ENCODE measurements around the gene ATP9B.
A peak's percentile ranks its signal among the peaks of the same experiment; 100 is the strongest.
"Not testable (repeated sequence)": the region's sequence is repeated elsewhere in the genome, so short reads cannot be mapped to it uniquely, and the experiment has no call there.

ATP9B gene

DNA sequence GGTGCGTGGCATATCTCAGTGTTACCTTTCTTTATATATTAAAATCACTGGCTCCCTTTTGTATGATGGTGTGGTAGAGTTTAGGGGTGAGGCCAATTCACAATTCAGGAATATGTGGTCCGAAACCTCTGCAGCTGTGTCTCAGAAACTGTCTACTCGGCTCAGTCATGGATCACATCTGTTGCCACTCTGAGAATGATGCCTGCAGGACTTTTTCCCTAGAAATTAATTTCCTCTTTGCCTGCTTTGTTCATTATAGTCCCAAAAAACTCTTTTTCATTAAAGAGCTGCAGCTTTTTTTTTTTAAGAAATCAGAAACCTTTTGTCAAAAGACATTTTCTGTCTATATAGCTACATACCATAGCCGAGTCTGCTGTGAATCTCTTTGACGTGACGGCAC lies 221.7 kb downstream of the ATP9B start:
- DNase-seq (ENCODE audit: low spot score), result peak; percentile 1

DNA sequence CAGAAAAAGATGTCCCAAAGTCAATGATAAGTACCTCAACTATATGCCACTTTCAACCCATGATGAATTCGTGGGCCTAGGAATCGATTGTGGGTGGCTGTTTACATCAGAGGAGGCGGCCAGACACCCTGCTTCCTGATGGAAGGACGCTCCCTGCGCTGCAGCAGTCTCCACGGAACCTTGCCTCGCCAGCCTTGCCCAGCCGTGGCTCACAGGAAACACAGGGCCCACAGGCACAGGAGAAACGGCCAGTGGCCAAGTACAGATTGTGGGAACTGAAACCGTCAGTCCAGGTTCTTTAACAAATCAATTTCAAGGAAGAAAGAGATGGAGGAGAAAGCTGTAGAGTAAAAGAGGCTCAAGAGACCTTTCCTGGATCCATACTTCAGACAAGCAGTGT lies 225.0 kb downstream of the ATP9B start:
- DNase-seq (ENCODE audit: low spot score), result no peak

DNA sequence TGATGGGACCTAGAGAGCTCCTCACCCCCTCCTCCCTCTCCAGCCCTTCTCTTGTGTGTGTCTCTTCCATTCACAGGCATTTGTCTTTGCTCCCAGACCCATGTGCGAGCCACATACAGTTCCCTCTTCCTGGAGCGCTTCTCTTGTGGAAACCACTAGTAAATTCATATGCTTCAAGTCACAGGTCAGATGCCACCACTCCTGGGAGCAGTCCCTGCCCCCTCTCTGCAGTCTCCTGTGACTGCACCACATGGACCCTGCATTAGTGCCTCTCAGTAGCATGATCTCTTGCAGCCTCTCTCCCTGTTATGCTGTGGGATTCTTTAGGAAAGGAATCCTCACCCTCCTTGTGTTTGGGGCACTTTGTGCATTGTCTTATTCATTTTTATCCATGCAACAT lies 230.1 kb downstream of the ATP9B start:
- DNase-seq (ENCODE audit: low spot score), result no peak

DNA sequence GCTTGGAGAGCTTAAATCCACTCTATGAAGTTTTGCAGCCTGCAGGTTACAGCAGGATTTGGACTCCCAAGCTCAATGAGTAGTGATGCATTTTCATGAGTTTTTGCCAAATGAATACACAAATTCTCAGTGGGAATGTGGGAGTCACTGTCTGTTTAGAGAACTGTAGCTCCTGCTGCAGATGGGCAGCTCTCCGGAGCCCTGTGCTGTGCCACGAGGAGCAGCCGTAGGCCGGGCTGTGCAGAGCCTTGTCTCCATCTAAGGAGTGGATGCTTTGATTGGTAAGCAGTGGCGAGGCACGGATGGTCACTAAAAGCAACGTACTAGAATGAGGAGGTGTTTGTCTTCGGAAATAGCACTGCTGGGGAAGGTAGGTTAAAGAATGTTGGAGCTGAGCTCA lies 230.5 kb downstream of the ATP9B start:
- DNase-seq (ENCODE audit: low spot score), result no peak

DNA sequence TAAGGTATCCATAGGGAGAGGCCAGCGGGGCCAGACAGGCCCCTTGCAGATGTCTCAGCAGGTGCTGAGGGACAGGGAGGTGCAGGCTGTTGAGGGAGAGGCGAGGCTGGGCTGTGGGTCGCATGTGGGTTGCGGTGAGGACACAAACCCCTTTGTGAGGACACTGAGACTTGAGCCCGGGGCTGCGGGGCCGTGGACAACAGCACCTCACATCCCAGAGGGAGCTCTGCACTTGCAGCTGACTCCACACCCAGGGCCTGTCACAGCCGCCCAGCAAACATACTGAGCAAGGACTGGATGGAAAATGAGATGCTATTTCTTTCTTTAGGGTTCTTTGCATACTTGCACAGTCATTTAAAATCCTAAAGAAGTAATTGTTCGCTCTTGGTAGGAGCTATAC lies 231.2 kb downstream of the ATP9B start:
- DNase-seq (ENCODE audit: low spot score), result no peak

DNA sequence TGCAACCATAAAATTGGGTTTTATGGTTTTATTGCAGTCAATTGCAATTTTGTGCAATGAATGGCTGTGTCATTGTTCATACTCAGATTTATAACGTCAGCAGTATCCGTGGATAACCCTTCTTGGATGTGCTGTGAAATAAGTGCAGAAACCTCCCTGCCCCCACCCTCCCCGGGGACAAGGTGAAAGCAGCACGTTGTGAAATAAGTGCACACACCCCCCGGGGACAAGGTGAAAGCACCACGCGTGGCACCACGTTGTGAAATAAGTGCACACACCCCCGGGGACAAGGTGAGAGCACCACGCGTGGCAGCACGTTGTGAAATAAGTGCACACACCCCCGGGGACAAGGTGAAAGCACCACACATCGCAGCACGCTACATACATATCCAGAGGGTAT lies 232.9 kb downstream of the ATP9B start:
- DNase-seq (ENCODE audit: low spot score), result no peak

DNA sequence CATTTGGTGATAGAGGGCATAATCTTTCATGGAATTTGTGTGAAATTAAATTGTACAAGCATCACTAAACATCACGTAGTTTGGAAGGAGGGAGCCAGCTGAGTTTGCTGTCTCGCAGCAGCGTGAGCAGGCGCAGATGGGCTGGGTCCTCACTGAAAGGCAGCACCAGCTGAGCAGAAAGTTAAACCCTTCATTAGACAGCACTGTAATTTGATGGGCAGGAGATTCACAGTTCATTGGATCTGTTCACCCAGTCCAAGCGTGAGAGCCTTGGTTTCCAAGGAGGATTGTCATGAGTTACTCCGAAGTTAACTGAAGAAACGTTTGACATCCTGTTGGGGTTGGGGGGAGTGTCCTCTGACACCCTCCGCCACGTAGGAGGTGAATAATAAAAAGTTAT lies 236.7 kb downstream of the ATP9B start:
- DNase-seq (ENCODE audit: low spot score), result no peak

DNA sequence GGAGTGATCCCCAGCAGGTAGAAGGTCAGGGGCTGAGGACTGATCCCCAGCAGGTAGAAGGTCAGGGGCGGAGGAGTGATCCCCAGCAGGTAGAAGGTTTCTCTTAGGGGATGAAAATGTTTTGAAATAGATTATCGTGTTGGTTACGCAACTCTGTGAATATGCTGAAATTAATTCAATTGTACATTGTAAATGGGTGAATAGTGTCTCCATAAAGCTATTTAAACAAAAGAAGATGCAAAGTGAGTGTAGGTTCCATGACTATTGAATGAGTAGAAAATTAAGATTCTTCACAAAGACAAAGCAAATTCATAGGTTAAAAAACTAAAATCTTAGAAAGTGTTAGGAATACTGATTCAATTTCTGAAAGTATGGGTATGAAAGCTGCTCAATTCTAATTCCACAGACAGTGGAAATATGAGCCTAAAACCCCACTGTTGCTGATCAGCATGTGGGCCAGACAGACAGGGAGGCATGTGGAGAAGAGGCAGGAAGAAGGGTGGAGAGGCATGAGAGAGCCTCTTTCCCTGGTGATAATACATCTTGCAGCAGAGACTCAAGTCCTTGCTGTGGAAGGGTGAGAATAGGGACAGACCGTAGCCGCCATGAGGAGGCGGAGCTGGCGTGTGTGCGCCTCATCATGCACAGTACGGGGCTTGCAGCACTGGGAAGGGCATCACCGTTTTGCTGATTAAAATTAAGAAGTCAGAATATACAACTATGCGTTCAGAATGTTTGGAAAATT lies 240.6 kb downstream of the ATP9B start:
- no peak for DNase-seq (ENCODE audit: low spot score)

DNA sequence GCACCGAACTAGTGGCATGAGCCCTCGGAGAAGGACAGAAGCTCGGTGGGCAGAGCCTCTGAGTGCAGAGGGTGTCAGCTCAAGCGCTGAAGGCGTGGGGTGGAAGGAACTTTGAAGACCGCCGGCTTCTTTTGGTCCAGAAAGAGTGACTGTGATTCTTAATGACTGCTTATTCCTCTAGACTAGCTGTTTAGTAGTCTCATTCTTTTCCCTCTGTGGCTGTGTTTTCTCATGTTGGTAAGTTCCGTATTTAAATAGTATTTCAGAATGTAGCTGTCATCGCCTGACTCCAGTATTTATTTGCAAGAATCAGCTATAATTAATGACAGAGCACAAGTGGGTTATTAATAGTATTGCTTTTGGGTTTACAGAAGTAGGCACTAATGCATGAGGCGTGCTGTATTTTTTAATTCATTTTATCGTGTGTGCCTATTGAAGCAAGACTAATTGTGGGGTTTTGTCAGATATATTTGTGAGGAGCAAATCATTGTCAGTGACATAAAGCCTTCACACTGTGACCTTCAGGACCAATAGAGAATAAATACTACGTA lies 245.7 kb downstream of the ATP9B start:
- no peak for DNase-seq (ENCODE audit: low spot score)

DNA sequence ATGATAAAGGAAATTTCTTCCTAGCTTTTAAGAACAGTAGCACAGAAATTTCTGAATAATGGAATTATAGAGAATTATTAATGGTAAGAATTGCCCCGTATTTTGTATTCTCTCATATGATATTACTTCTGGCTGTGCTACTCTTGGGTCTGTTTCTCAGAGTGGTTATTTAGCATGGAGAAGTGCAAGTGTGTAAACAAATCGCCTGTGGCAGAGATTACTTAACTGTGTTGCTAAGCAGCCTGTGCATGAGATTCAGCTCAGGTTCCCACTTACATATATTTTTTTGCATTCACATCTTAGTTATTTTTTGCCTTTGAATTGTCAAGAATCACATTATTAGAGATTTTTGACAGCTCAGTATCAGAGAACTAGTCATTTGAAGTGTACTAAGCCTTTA lies 246.4 kb downstream of the ATP9B start:
- no peak for DNase-seq (ENCODE audit: low spot score)

DNA sequence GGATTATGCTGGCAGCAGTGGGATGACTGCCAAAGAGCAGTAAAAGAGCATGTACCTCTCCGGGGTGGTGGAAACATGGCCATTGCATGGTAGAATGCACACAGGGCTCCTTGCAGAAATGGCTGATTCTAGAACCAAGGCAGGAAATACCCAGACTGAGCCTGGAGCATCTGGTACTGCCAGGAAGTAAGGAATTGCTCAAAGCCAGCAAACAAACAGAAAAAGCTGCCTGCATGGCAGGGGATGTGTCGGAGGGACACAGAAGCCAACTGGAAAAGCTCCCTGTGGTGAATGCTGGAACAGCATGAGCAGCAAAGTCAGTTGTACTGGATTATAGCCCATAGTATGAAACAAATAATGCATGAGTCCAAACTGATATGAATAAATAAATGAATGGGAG lies 248.5 kb downstream of the ATP9B start:
- no peak for DNase-seq (ENCODE audit: low spot score)

DNA sequence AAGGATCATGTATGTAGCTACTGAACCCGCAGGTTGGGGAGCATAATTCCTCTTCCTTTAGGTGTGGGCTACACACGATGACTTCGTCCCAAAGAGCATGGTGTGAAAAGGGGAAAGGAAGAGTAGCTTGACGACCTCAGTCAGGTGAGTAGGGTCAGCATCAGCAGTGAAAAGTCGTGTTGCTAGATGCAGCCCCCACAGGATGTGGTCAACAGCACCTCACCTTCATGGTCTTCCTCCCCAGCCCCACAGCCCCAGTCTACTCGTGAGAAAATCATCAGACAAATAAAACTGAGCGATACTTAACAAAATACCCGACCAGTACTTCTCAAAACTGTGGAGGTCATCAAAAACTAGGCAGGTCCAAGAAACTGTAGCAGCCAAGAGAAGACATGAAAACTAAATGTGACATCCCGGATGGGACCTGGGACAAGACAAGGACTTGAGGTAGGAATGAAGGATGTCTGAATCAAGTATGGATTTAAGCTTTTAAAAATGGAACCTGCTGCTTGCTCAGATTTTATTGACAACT lies 249.0 kb downstream of the ATP9B start:
- DNase-seq (ENCODE audit: low spot score), result no peak

DNA sequence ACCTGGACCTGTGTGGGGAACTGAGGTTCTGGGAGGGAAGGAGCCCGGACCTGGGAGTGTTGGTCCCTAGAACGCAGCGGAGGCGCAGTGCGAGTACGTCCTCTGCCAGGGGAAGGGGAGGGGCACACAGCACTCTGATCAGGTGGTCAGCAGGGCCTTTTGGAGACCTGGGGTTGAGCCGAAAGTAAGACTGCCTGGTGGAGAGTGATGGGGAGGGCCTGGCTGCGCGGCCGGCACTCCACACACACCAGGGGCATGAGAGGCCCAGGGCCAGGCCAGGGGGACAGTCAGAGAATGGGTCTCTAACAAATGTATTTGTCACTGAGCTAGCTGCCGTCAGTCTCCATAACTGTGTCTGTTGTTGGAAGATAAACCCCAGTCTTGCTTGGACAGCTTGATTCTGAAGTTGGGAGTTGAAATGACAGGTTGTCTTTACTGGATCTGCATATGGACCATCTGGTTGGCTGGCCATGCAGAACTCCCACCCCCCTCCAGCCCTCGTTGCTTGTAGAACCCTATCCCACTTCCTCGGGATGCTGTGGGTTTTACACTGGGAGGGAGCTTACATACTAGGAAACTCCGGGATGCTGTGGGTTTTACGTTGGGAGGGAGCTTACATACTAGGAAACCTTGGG lies 251.1 kb downstream of the ATP9B start:
- DNase-seq (ENCODE audit: low spot score), result no peak

DNA sequence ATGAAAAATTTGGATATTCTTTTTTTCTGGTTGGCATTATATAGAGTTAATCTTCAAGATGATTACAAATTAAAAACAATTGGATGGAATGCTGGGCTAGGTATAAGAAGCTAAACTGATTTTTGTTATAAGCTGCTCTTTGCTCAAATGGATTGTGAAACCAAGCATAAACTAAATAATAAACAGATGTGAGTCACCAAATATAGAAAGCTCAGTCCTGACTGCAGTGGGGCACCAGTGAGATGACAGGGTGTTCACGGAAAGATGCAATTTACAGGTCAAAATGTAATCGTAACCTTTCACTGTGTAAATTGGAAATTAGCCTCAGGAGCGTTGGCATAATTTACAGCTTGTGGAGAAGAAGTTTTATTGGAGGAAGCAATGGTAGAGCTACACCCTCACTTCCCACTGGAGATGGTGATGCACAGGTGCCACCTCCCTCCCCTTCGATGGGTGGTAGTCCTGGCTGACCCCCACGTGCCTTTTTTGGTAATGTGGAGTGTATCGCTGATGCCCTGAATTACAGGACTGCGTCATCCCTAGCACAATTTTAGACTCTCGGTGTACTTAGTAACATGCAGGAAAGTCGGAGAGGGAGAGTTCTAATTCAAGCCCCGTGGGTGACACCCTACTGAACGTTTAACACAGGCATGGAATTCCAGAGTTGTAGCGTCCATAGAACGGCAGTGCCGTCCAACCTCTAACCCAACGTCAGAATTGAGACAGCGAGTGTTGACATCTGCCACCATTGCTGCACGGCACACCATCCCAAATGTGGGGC lies 252.6 kb downstream of the ATP9B start:
- no peak for DNase-seq (ENCODE audit: low spot score)

DNA sequence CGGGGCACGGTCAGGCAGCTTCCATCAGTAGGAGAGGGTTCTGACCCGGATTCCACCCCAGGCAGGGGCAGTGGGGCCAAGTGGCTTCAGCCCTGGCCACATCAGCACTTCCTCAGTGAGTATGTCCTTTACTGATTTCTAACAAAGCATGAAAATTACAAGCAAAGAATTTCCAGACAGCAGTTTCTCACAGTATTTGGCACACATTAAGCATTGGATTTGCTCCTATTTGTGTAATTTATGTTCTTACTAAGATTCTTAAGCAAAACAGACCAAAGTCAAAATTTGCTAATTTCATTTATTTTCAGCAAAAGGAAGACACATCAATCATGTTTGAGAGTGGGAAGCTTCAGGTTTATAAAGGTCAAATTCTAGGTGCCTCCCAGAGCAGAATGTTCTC lies 253.2 kb downstream of the ATP9B start:
- DNase-seq (ENCODE audit: low spot score), result no peak

DNA sequence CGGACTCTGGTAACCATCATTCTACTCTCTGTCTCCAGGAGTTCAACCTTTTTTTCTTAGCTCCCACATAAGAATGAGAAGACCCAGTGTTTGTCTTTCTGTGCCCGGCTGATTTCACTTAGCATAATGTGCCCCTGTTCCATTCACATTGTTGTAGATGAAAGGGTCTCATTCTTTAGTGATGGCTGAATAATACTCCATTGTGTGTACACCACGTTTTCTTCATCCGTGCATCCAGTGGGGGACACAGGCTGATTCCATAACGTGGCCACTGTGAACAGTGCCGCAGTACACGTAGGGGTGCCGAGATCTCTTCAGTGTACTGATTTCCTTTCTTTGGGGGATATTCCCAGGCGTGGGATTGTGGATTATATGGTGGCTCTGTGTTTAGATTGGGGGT lies 254.3 kb downstream of the ATP9B start:
- no peak for DNase-seq (ENCODE audit: low spot score)

DNA sequence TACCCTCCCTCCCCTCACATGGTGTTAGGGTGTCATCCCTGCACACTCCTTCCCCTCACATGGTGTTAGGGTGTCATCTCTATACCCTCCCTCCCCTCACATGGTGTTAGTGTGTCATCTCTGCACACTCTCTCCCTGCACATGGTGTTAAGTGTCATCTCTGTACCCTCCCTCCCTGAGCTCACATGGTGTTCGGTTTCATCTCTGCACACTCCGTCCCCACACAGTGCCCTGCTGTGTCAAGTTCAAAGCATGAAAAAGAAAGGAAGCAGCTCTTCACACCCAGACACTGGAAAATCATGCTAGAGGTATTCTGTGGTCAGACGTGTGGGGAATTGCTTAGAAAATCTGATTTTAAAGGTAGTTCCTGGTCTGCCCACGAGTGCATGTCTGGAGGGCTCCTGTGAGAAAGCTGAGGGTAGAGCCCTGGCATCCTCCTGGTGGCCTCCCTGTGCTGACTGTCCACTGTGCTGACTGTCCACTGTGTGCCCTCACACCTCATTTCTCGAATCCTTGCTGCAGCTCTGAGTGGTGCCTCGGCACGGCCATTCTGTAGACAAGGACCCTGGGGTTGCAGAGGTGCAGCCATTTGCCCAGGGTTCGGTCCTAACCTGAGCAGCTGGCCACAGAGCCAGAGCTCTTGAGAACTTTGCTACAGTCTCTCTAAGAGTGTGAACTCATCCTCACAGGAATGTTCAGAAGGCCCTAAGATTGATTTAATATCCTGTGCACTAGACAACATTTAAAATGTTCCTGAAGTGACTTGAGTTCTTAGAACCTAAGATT lies 257.4 kb downstream of the ATP9B start:
- DNase-seq (ENCODE audit: low spot score), result no peak

DNA sequence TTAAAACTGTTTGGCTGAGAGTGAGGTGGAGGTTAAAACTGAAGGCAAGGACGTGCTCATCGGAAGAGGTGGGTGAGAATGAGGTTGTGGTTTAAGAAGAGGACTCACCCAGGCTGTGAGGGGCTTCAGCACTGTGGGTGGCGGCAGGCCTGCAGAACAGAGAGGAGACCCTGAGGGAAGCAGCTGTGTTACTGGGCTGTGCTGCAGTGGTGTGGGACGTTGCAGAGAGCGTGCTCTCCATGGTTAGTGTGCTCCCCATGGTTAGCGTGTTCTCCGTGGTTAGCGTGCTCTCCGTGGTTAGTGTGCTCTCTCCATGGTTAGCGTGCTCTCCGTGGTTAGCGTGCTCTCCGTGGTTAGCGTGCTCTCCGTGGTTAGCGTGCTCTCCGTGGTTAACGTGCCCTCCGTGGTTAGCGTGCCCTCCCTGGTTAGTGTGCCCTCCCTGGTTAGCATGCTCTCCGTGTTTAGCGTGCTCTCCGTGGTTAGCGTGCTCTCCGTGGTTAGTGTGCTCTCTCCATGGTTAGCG lies 258.1 kb downstream of the ATP9B start:
- DNase-seq (ENCODE audit: low spot score), result no peak

DNA sequence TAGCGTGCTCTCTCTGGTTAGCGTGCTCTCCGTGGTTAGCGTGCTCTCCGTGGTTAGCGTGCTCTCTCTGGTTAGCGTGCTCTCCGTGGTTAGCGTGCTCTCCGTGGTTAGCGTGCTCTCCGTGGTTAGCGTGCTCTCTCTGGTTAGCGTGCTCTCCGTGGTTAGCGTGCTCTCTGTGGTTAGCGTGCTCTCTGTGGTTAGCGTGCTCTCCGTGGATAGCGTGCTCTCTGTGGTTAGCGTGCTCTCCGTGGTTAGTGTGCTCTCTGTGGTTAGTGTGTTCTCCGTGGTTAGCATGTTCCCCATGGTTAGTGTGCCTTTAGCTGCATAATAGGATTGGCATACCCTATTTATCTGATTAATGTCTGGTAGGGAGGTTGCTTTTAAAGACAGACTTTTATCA lies 258.7 kb downstream of the ATP9B start:
- not testable (repeated sequence) for DNase-seq (ENCODE audit: low spot score)

DNA sequence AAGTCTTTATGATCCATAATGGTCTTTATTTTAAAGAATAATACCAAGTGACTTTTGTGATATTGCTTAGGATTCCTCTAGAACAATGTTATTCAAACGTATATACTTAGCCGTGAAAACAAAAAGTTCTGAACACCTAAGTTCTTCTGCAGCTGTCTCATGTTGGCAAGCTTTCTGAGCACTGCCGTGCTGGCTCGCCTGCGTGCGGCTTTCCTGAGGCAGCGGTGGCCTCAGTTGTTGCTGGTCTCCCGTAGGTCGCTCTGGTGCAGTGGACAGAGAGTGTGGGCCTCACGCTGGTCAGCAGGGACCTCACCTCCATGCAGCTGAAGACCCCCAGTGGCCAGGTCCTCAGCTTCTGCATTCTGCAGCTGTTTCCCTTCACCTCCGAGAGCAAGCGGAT lies 259.7 kb downstream of the ATP9B start:
- no peak for DNase-seq (ENCODE audit: low spot score)

DNA sequence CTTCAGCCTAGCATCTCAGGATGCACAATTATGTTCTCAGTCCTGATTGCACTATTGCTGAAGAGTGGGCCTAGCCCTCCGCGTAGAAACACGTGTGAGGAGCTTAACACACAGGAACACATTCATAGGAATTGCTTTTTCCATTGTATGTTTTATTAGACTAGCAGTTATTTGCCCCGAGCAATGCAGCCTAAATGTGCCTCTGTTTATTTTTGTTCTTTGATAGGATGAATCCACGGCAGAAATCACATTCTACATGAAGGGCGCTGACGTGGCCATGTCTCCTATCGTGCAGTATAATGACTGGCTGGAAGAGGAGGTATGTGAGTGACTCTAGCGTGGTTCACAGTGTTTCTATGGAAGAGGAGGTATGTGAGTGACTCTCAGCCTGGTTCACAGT lies 260.6 kb downstream of the ATP9B start:
- DNase-seq (ENCODE audit: low spot score), result peak; percentile 66

DNA sequence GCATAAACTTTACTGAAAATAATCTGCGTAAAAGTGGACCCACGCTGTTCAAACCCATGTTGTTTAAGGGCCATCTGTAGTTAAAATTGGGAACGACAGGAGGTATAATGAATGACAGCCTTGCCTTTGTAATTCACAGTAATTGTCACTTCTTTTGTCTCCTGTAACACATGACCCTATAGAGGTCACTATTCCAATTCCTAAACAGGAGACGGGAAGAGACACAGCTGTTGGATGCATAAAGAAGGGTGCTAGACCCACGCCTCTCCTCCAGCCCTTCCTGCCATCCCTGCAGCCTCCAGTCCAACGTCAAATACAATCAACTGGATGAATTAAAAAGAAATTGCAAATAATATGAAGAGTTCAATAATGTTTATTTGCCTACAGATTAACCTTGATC lies 263.5 kb downstream of the ATP9B start:
- no peak for DNase-seq (ENCODE audit: low spot score)
